ENCODE measurements around the gene MYADM. TPM values are rescaled to one million over a fixed set of nuclear protein-coding genes. Genes with fewer than 3 reads are reported as not detected.

The MYADM gene
- total RNA-seq, 4 donors from 2014 or later: 4.5 to 12.6 (median 8.8) TPM

GRCh38 chr19:53894707-53895106, 27.0 kb downstream of the MYADM start:
- no peaks in the 10 kb centered on the region for H3K9me3 ChIP-seq
- in situ Hi-C loops (cut with MboI; ENCODE audit: low sequenced_read_pairs in 4 of 4): no loop called here
- no peak overlapping the region for H3K27ac ChIP-seq
- DNase-seq (no peak), ATAC-seq (no peak)
- TF ChIP-seq CTCF (IDR thresholded peaks at IDR 0.05 in 4 of 5, conservative IDR thresholded peaks at IDR 0.05 in 1 of 5) (no peak), POLR2A (IDR thresholded peaks at IDR 0.05) (no peak)
- H3K36me3 ChIP-seq: no peaks in the 10 kb centered on the region
- no peaks in the 10 kb centered on the region for H3K4me1 ChIP-seq
- intact Hi-C loops (cut with DNase I; ENCODE audit: low total_unique reads): no loop called here
- peaks cover 22 to 47% (median 34%) of the 10 kb centered on the region in 3 donors for H3K27me3 ChIP-seq
- H3K4me3 ChIP-seq: no peak overlapping the region

GRCh38 chr19:53896682-53897081, 29.0 kb downstream of the MYADM start:
- no peak for DNase-seq
- no peak for ATAC-seq
- TF ChIP-seq CTCF (IDR thresholded peaks at IDR 0.05 in 4 of 5, conservative IDR thresholded peaks at IDR 0.05 in 1 of 5) (no peak), POLR2A (IDR thresholded peaks at IDR 0.05) (no peak)
- Histone ChIP-seq H3K36me3 (no peaks in the 10 kb centered on the region), H3K27me3 (peaks cover 22 to 34% (median 32%) of the 10 kb centered on the region in 3 donors), H3K4me1 (no peaks in the 10 kb centered on the region), H3K4me3 (no peak overlapping the region), H3K9me3 (no peaks in the 10 kb centered on the region), H3K27ac (no peak overlapping the region)
- intact Hi-C loops (cut with DNase I; ENCODE audit: low total_unique reads) (no loop called here), in situ Hi-C loops (cut with MboI; ENCODE audit: low sequenced_read_pairs in 4 of 4) (no loop called here)

- in situ Hi-C loops (cut with MboI; ENCODE audit: low sequenced_read_pairs in 4 of 4): no loop called here
These were observed 29.8 kb downstream of the MYADM start for GRCh38 chr19:53897459-53897858.

GRCh38 chr19:53898166-53898565, 30.5 kb downstream of the MYADM start:
- Histone ChIP-seq H3K9me3 (no peaks in the 10 kb centered on the region), H3K27ac (no peak overlapping the region), H3K27me3 (peaks cover 22 to 31% (median 29%) of the 10 kb centered on the region in 3 donors), H3K4me3 (no peak overlapping the region), H3K4me1 (no peaks in the 10 kb centered on the region), H3K36me3 (no peaks in the 10 kb centered on the region)
- intact Hi-C loops (cut with DNase I; ENCODE audit: low total_unique reads): no loop called here
- ATAC-seq: no peak
- in situ Hi-C loops (cut with MboI; ENCODE audit: low sequenced_read_pairs in 4 of 4): no loop called here
- TF ChIP-seq CTCF (IDR thresholded peaks at IDR 0.05 in 4 of 5, conservative IDR thresholded peaks at IDR 0.05 in 1 of 5) (no peak), POLR2A (IDR thresholded peaks at IDR 0.05) (no peak)
- no peak for DNase-seq

More at GRCh38 chr19:53897459-53897858, 29.8 kb downstream of the MYADM start:
- intact Hi-C loops (cut with DNase I; ENCODE audit: low total_unique reads): no loop called here
- DNase-seq (no peak), ATAC-seq (no peak)
- H3K9me3 ChIP-seq: no peaks in the 10 kb centered on the region
- TF ChIP-seq POLR2A (IDR thresholded peaks at IDR 0.05): no peak
- TF ChIP-seq CTCF (IDR thresholded peaks at IDR 0.05 in 4 of 5, conservative IDR thresholded peaks at IDR 0.05 in 1 of 5): no peak
- H3K4me3 ChIP-seq: no peak overlapping the region
- no peak overlapping the region for H3K27ac ChIP-seq
- no peaks in the 10 kb centered on the region for H3K4me1 ChIP-seq
- peaks cover 22 to 31% (median 29%) of the 10 kb centered on the region in 3 donors for H3K27me3 ChIP-seq
- no peaks in the 10 kb centered on the region for H3K36me3 ChIP-seq
